ENCODE measurements around the gene EGLN1. TPM values are rescaled to one million over a fixed set of nuclear protein-coding genes. Genes with fewer than 3 reads are reported as not detected.

Gene EGLN1
- total RNA-seq, 2 donors from 2014 or later: 13.8 to 18.5 TPM

GRCh38 chr1:231385416-231385748 is 36.7 kb downstream of the EGLN1 start:
- peaks cover 30% of the 10 kb centered on the region for H3K4me1 Mint-ChIP-seq (ENCODE audit: low read depth)
- H3K27ac Mint-ChIP-seq: no peak overlapping the region
- no peaks in the 10 kb centered on the region for H3K27me3 Mint-ChIP-seq (ENCODE audit: low read depth)
- DNase-seq: no peak
- H3K36me3 Mint-ChIP-seq (ENCODE audit: insufficient read depth in 2 of 2): peaks cover 0 to 4% of the 10 kb centered on the region in 2 donors
- ATAC-seq (replicated peaks in 1 of 2): no peak
- no peak overlapping the region for H3K4me3 Mint-ChIP-seq
- H3K9me3 Mint-ChIP-seq: no peaks in the 10 kb centered on the region

GRCh38 chr1:231384696-231385415 is 37.2 kb downstream of the EGLN1 start:
- DNase-seq (no peak), ATAC-seq (replicated peaks in 1 of 2) (no peak)
- Mint-ChIP-seq H3K9me3 (no peaks in the 10 kb centered on the region), H3K36me3 (ENCODE audit: insufficient read depth in 2 of 2) (peaks cover 0 to 4% of the 10 kb centered on the region in 2 donors), H3K4me1 (ENCODE audit: low read depth) (peaks cover 27% of the 10 kb centered on the region), H3K27ac (no peak overlapping the region), H3K27me3 (ENCODE audit: low read depth) (no peaks in the 10 kb centered on the region), H3K4me3 (no peak overlapping the region)

- no peak overlapping the region for H3K4me3 Mint-ChIP-seq
- ATAC-seq (replicated peaks in 1 of 2): no peak
- H3K36me3 Mint-ChIP-seq (ENCODE audit: insufficient read depth in 2 of 2): peaks cover 0 to 4% of the 10 kb centered on the region in 2 donors
- no peak overlapping the region for H3K27ac Mint-ChIP-seq
- H3K4me1 Mint-ChIP-seq (ENCODE audit: low read depth): peaks cover 28% of the 10 kb centered on the region
- no peak for DNase-seq
- no peaks in the 10 kb centered on the region for H3K27me3 Mint-ChIP-seq (ENCODE audit: low read depth)
- no peaks in the 10 kb centered on the region for H3K9me3 Mint-ChIP-seq
Observed at GRCh38 chr1:231383159-231383860, 38.8 kb downstream of the EGLN1 start.

- Mint-ChIP-seq H3K9me3 (no peaks in the 10 kb centered on the region), H3K27me3 (ENCODE audit: low read depth) (no peaks in the 10 kb centered on the region), H3K4me3 (no peak overlapping the region), H3K4me1 (ENCODE audit: low read depth) (peaks cover 27% of the 10 kb centered on the region), H3K27ac (no peak overlapping the region), H3K36me3 (ENCODE audit: insufficient read depth in 2 of 2) (no peaks in the 10 kb centered on the region)
- ATAC-seq (replicated peaks in 1 of 2): no peak
- no peak for DNase-seq
Observed at GRCh38 chr1:231382426-231382825, 39.7 kb downstream of the EGLN1 start.

GRCh38 chr1:231381729-231382128 is 40.4 kb downstream of the EGLN1 start:
- Mint-ChIP-seq H3K4me3 (no peak overlapping the region), H3K4me1 (ENCODE audit: low read depth) (peaks cover 32% of the 10 kb centered on the region), H3K27me3 (ENCODE audit: low read depth) (no peaks in the 10 kb centered on the region), H3K9me3 (no peaks in the 10 kb centered on the region), H3K36me3 (ENCODE audit: insufficient read depth in 2 of 2) (no peaks in the 10 kb centered on the region), H3K27ac (no peak overlapping the region)
- no peak for DNase-seq
- no peak for ATAC-seq (replicated peaks in 1 of 2)

- Mint-ChIP-seq H3K36me3 (ENCODE audit: insufficient read depth in 2 of 2) (no peaks in the 10 kb centered on the region), H3K4me3 (peak overlapping the region; percentile 5 to 60), H3K4me1 (ENCODE audit: low read depth) (peaks cover 40% of the 10 kb centered on the region), H3K9me3 (no peaks in the 10 kb centered on the region), H3K27ac (peak overlapping the region; percentile 36), H3K27me3 (ENCODE audit: low read depth) (no peaks in the 10 kb centered on the region)
- ATAC-seq (replicated peaks in 1 of 2) (peak; percentile 89 to 92), DNase-seq (peak; percentile 30 to 43)
Observed at GRCh38 chr1:231376875-231377549, 45.1 kb downstream of the EGLN1 start.

- Mint-ChIP-seq H3K4me1 (ENCODE audit: low read depth) (peaks cover 40% of the 10 kb centered on the region), H3K9me3 (no peaks in the 10 kb centered on the region), H3K27ac (no peak overlapping the region), H3K4me3 (no peak overlapping the region), H3K27me3 (ENCODE audit: low read depth) (no peaks in the 10 kb centered on the region), H3K36me3 (ENCODE audit: insufficient read depth in 2 of 2) (peaks cover 0 to 2% of the 10 kb centered on the region in 2 donors)
- no peak for ATAC-seq (replicated peaks in 1 of 2)
- no peak for DNase-seq
Observed at GRCh38 chr1:231376101-231376500, 46.0 kb downstream of the EGLN1 start.

GRCh38 chr1:231374394-231374793 is 47.7 kb downstream of the EGLN1 start:
- peaks cover 35% of the 10 kb centered on the region for H3K4me1 Mint-ChIP-seq (ENCODE audit: low read depth)
- peaks cover 0 to 3% of the 10 kb centered on the region in 2 donors for H3K36me3 Mint-ChIP-seq (ENCODE audit: insufficient read depth in 2 of 2)
- no peak for ATAC-seq (replicated peaks in 1 of 2)
- no peak for DNase-seq
- H3K9me3 Mint-ChIP-seq: no peaks in the 10 kb centered on the region
- H3K27ac Mint-ChIP-seq: no peak overlapping the region
- H3K4me3 Mint-ChIP-seq: no peak overlapping the region
- H3K27me3 Mint-ChIP-seq (ENCODE audit: low read depth): no peaks in the 10 kb centered on the region

- ATAC-seq (replicated peaks in 1 of 2): no peak
- Mint-ChIP-seq H3K36me3 (ENCODE audit: insufficient read depth in 2 of 2) (peaks cover 0 to 3% of the 10 kb centered on the region in 2 donors), H3K4me3 (no peak overlapping the region), H3K4me1 (ENCODE audit: low read depth) (peaks cover 16% of the 10 kb centered on the region), H3K27me3 (ENCODE audit: low read depth) (no peaks in the 10 kb centered on the region), H3K27ac (no peak overlapping the region), H3K9me3 (no peaks in the 10 kb centered on the region)
- no peak for DNase-seq
Observed at GRCh38 chr1:231372501-231372900, 49.6 kb downstream of the EGLN1 start.

GRCh38 chr1:231369282-231369681 is 52.8 kb downstream of the EGLN1 start:
- DNase-seq: no peak
- no peak for ATAC-seq (replicated peaks in 1 of 2)
- H3K9me3 Mint-ChIP-seq: no peaks in the 10 kb centered on the region
- H3K36me3 Mint-ChIP-seq (ENCODE audit: insufficient read depth in 2 of 2): peaks cover 0 to 9% of the 10 kb centered on the region in 2 donors
- no peak overlapping the region for H3K27ac Mint-ChIP-seq
- H3K4me1 Mint-ChIP-seq (ENCODE audit: low read depth): no peaks in the 10 kb centered on the region
- no peak overlapping the region for H3K4me3 Mint-ChIP-seq
- H3K27me3 Mint-ChIP-seq (ENCODE audit: low read depth): no peaks in the 10 kb centered on the region

GRCh38 chr1:231364192-231364591 is 57.9 kb downstream of the EGLN1 start:
- peaks cover 3 to 12% of the 10 kb centered on the region in 2 donors for H3K36me3 Mint-ChIP-seq (ENCODE audit: insufficient read depth in 2 of 2)
- H3K27ac Mint-ChIP-seq: no peak overlapping the region
- ATAC-seq (replicated peaks in 1 of 2) (no peak), DNase-seq (no peak)
- no peaks in the 10 kb centered on the region for H3K27me3 Mint-ChIP-seq (ENCODE audit: low read depth)
- H3K4me3 Mint-ChIP-seq: no peak overlapping the region
- no peaks in the 10 kb centered on the region for H3K9me3 Mint-ChIP-seq
- no peaks in the 10 kb centered on the region for H3K4me1 Mint-ChIP-seq (ENCODE audit: low read depth)

- ATAC-seq (replicated peaks in 1 of 2): no peak
- Mint-ChIP-seq H3K9me3 (no peaks in the 10 kb centered on the region), H3K4me1 (ENCODE audit: low read depth) (no peaks in the 10 kb centered on the region), H3K27ac (no peak overlapping the region), H3K4me3 (no peak overlapping the region), H3K36me3 (ENCODE audit: insufficient read depth in 2 of 2) (peaks cover 3 to 12% of the 10 kb centered on the region in 2 donors), H3K27me3 (ENCODE audit: low read depth) (no peaks in the 10 kb centered on the region)
- DNase-seq: no peak
Observed at GRCh38 chr1:231363624-231364023, 58.5 kb downstream of the EGLN1 start.

GRCh38 chr1:231362325-231362724 is 59.8 kb downstream of the EGLN1 start:
- Mint-ChIP-seq H3K27ac (no peak overlapping the region), H3K4me1 (ENCODE audit: low read depth) (peaks cover 8% of the 10 kb centered on the region), H3K27me3 (ENCODE audit: low read depth) (no peaks in the 10 kb centered on the region), H3K36me3 (ENCODE audit: insufficient read depth in 2 of 2) (peaks cover 3 to 12% of the 10 kb centered on the region in 2 donors), H3K4me3 (no peak overlapping the region), H3K9me3 (no peaks in the 10 kb centered on the region)
- ATAC-seq (replicated peaks in 1 of 2): no peak
- no peak for DNase-seq

Measured in activated T-cell treated with anti-CD3 and anti-CD28 coated beads, Interleukin-2, amount 50 U/mL, for 72 hours (primary cell).